ENCODE results near the gene SMCR8.
"Not testable (repeated sequence)": the region's sequence is repeated elsewhere in the genome, so short reads cannot be mapped to it uniquely, and the experiment has no call there.

The SMCR8 gene

GRCh38 chr17:18339933-18340332 is 24.8 kb downstream of the SMCR8 start:
- no peak for DNase-seq
- intact Hi-C loops (cut with DNase I) = no loop called here

DNA sequence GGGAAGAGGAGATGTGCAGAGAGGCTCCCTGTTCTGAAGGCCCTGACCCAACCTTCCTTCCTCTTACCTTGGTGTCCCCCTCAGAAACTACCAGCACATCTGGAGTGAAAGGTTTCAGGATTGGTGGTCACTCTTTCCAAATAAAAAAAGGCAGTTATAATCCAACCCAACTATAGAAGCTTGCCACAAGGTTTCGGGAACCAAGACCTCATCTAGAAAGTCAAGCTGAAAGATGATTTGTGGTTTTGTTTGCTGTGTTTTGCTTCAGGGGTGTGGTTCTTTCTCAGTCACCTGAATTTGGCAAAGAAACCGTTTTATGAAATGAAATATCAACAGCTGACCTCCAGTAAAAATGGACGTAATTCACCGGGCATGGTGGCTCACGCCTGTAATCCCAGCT is 28.9 kb downstream of the SMCR8 start:
- intact Hi-C loops (cut with DNase I) = no loop called here
- no peak for DNase-seq

DNA sequence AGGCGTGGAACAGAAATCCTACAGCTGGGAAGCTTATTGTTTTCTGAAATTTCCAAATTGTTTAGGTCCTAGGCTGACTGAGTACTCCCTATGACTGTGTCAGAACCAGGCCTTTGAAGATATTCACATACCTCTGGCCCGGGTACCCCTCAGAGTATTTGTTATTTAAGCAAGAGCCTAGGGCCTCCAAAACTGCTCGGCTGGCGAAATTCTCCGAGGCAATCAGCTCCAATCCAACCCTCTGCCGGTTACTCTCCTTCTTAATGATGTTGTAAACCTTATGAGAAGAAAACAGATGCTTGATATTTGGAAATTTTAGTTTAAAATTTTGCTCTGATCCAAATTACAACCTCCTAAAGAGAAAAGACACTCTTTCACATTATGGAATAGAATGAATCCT is 38.4 kb downstream of the SMCR8 start:
- DNase-seq = peak in 2 of 10 donors; percentile 50 to 59
- intact Hi-C loops (cut with DNase I) = no loop called here

- DNase-seq = peak in 2 of 10 donors; percentile 27 to 56
- intact Hi-C loops (cut with DNase I) = no loop called here
Observed at GRCh38 chr17:18356624-18357023, 41.5 kb downstream of the SMCR8 start.

DNA sequence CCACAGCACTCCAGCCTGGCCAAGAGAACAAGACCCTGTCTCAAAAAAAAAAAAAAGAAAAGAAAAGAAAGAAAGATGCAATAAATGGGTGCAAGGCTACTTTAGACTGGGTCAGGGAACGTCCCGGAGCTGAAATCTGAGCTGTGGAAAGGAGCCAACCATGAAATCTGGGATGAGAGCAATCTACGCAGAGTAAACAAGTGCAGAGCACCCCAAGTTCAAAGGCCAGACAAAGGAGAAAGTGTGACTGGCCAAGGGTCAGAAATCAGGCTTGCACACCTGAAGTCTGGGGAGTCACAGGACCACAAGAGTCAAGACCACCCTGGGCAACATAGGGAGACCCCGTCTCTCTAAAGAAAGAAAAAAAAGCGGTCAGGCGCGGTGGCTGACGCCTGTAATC is 45.4 kb downstream of the SMCR8 start:
- intact Hi-C loops (cut with DNase I) = loop anchor here (5.0 kb wide), 1 partner anchor 43 kb away; the partner anchor contains the start of gene SMCR8
- DNase-seq = peak in 2 of 10 donors; percentile 9 to 34

DNA sequence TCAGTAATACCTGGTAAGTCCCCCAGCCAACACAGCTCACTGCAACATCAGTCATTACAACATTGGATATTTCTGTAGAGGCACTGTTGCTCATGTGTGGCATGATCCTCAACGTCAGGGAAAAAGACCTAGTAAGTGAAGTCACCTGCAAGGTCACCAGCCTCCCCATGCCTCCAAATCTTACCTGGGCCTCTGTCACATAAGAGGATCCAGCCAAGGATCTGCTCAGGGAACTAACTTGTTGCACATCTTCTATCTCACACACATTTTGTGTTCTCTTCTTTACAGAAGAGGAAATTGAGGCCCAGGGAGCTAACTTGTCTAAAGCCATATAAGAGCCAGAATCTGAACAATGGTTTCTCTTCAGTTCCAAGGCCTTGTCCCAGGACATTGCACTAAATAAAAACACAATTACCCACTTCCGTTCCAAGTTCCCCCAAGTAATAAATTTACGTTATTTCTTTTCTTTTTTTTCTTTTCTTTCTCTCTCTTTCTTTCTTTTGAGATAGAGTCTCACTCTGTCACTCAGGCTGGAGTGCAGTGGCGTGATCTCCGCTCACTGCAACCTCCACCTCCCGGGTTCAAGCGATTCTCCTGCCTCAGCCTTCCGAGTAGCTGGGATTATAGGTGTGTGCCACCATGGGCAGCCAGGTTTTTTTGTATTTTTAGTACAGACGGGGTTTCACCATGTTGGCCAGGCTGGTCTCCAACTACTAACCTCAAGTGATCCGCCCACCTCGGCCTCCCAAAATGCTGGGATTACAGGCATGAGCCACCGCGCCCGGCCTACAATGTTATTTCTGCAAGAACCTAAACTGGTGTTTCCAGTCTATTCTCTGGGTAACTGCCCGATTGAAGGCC is 47.0 kb downstream of the SMCR8 start:
- intact Hi-C loops (cut with DNase I) = loop anchor here (5.0 kb wide), 1 partner anchor 45 kb away; the partner anchor contains the start of gene SMCR8
- peak in 2 of 10 donors; percentile 8 to 9 for DNase-seq

DNA sequence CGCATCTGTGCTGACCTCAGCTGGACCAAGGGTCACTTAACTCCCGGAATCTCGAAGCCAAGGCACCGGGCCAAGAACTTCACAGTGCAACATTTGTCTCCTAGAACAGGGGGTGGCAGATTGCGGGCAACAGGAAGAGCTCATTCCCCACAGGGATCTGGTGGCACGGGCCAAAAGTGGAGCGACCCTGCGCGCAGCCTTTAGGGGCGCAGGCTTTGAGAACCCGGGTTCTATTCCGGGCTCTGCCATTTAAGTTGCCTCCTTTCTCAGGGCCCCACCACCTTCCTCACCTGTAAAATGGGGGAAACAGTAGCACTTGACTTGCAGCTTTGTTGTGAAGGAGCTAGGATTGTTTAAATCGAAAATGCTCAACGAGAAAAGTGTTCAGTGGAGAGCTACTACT is 47.6 kb downstream of the SMCR8 start:
- DNase-seq = peak; percentile 67 to 98 (median 88)
- intact Hi-C loops (cut with DNase I) = loop anchor here (5.0 kb wide), 1 partner anchor 45 kb away; the partner anchor contains the start of gene SMCR8

GRCh38 chr17:18363101-18364049 is 48.3 kb downstream of the SMCR8 start, which contains the start of gene SHMT1:
Gene SHMT1 (minus strand): TSS chr17:18363550. CDS start chr17:18355981, 7,569 bp downstream.
- intact Hi-C loops (cut with DNase I) = loop anchor here (5.0 kb wide), 1 partner anchor 46 kb away; the partner anchor contains the start of gene SMCR8
- peak; percentile 89 to 99 (median 94) for DNase-seq

DNA sequence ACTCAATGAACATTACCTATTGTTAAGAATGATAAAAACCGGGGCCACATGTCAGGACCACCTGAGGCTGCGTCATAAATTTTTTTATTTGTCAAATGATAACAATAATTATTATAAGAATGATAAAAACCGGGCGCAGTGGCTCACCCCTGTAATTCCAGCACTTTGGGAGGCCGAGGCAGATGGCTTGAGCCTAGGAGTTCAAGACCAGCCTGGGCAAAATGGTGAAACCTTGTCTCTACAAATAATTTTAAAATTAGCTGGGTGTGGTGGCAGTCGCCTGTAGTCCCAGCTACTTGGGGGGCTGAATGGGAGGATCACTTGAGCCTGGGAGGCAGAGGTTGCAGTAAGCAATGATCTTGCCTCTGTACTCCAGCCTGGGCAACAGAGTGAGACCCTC is 49.1 kb downstream of the SMCR8 start:
- intact Hi-C loops (cut with DNase I) = loop anchor here (5.0 kb wide), 1 partner anchor 47 kb away; the partner anchor contains the start of gene SMCR8
- DNase-seq = peak in 2 of 10 donors; percentile 51 to 52

DNA sequence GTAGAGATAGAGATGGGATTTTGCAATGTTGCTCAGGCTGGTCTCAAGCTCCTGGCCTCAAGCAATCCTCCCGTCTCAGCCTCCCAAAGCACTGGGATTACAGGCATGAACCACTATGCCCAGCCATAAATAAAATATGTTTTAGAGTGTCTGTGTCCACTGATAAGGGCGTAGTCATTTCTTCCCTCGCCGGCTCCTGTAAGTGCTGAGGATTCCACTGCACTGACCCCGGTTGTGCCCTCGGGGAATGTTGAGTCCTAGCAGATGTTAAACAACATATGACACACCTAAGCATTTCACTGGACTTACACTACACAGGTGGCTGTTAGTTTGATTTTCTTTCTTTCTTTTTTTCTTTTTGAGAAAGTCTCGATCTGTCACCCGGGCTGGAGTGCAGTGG is 53.9 kb downstream of the SMCR8 start:
- peak in 2 of 10 donors; percentile 2 to 23 for DNase-seq
- intact Hi-C loops (cut with DNase I) = no loop called here

- intact Hi-C loops (cut with DNase I) = no loop called here
- peak in 2 of 10 donors; percentile 8 to 16 for DNase-seq
Observed at GRCh38 chr17:18370761-18371160, 55.7 kb downstream of the SMCR8 start.

- peak in 2 of 10 donors; percentile 5 to 28 for DNase-seq
- intact Hi-C loops (cut with DNase I) = no loop called here
Observed at GRCh38 chr17:18371455-18371854, 56.4 kb downstream of the SMCR8 start.

DNA sequence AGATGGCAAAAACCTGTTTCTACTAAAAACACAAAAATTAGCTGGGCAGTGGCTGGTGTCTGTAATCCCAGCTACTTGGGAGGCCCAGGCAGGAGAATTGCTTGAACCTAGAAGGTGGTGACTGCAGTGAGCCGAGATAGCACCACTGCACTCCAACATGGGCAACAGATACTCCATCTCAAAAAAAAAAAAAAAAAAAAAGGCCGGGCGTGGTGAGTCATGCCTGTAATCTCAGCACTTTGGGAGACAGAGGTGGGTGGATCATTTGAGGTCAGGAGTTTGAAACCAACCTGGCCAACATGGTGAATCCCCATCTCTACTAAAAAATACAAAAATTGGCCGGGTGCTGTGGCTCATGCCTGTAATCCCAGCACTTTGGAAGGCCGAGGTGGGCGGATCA is 58.1 kb downstream of the SMCR8 start:
- intact Hi-C loops (cut with DNase I) = not testable (repeated sequence)
- DNase-seq = peak in 1 of 10 donors; percentile 12

- intact Hi-C loops (cut with DNase I) = no loop called here
- peak in 2 of 10 donors; percentile 3 to 21 for DNase-seq
Observed at GRCh38 chr17:18374216-18374615, 59.1 kb downstream of the SMCR8 start.
